ENCODE data around the gene HEMK1. TPM values are rescaled to one million over a fixed set of nuclear protein-coding genes. Genes with fewer than 3 reads are reported as not detected.

Gene HEMK1
- total and polyA plus RNA-seq, 2 donors (not counting 3 experiments of a cell fraction or from before 2014, with no cell fraction given) = 14.2 to 15.2 TPM

GRCh38 chr3:50570508-50571279 lies 1.4 kb downstream of the HEMK1 start:
- H3K27me3 ChIP-seq (ENCODE audit: control insufficient read depth in 2 of 2, insufficient read depth in 2 of 2, low read length in 2 of 2) = no peaks in the 10 kb centered on the region
- DNase-seq (ENCODE audit: low read depth, low spot score) (no peak), FAIRE-seq (no peak)
- H3K27ac ChIP-seq (ENCODE audit: insufficient read depth, low read depth, low read length) = no peak overlapping the region
- H4K20me1 ChIP-seq (replicated peaks; ENCODE audit: control insufficient read depth, extremely low read depth, insufficient read depth, low read length) = no peaks in the 10 kb centered on the region
- ChIA-PET POLR2A (interaction anchor here (1.2 kb wide), 1 partner anchor 41 kb away, joined by 3 read pairs; the partner anchor contains the start of gene CISH), CTCF (interaction anchor here (0.9 to 6.0 kb wide), 6 partner anchors 32 to 818 kb away, joined by 3 to 105 read pairs (median 6); partner anchors contain the start of genes CISH and MAPKAPK3)
- no peaks in the 10 kb centered on the region for H3K9me1 ChIP-seq (replicated peaks; ENCODE audit: control insufficient read depth, extremely low read depth, insufficient read depth, low read length)
- no peak for TF ChIP-seq CTCF (IDR thresholded peaks at IDR 0.05; ENCODE audit: extremely low read depth in 1 of 2, insufficient read depth in 1 of 2, low read depth in 1 of 2, low read length in 2 of 2)
- no peak for TF ChIP-seq JUN (IDR thresholded peaks at IDR 0.05; ENCODE audit: borderline replicate concordance, insufficient read depth, insufficient read length, low read depth)
- no peak for TF ChIP-seq MAX (IDR thresholded peaks at IDR 0.05; ENCODE audit: insufficient read depth, insufficient read length)
- no peak for TF ChIP-seq POLR2AphosphoS5 (IDR thresholded peaks at IDR 0.05; ENCODE audit: insufficient read depth, low read depth, low read length)
- no peak for TF ChIP-seq POLR2A (IDR thresholded peaks at IDR 0.05; ENCODE audit: low read depth, low read length)
- TF ChIP-seq EZH2 (IDR thresholded peaks at IDR 0.05; ENCODE audit: borderline replicate concordance, low read depth, low read length, severe bottlenecking) = no peak
- TF ChIP-seq FOS (IDR thresholded peaks at IDR 0.05; ENCODE audit: borderline replicate concordance, insufficient read depth, low read length) = no peak
- peak overlapping the region; percentile 75 for H3K4me2 ChIP-seq (ENCODE audit: insufficient read depth, low read length)
- H3K4me3 ChIP-seq (replicated peaks in 1 of 3; ENCODE audit: insufficient read depth in 1 of 3, low read depth in 1 of 3, low read length in 3 of 3) = peak overlapping the region in 1 of 3 experiments; percentile 85
- no peak overlapping the region for H2AFZ ChIP-seq (ENCODE audit: low read depth, low read length)
- no TSS peak for BruUV-seq (replicated peaks)
- H3K79me2 ChIP-seq (ENCODE audit: control insufficient read depth, insufficient read depth, low read length) = no peaks in the 10 kb centered on the region
- no peaks in the 10 kb centered on the region for H3K9me3 ChIP-seq (replicated peaks; ENCODE audit: control insufficient read depth, insufficient read depth, low read length)
- H3K4me1 ChIP-seq (ENCODE audit: control insufficient read depth, extremely low read depth, insufficient read depth, low read length) = peaks cover 10% of the 10 kb centered on the region
- intact Hi-C loops (cut with micrococcal nuclease) = no loop called here
- H3K9ac ChIP-seq (replicated peaks; ENCODE audit: extremely low read depth, insufficient read depth, low read length) = no peak overlapping the region
- dilution Hi-C loops (cut with MboI; ENCODE audit: extremely low pct_ligation_motif_present, low sequenced_read_pairs) = no loop called here
- peaks cover 0 to 2% of the 10 kb centered on the region in 2 experiments for H3K36me3 ChIP-seq (ENCODE audit: control insufficient read depth in 2 of 2, extremely low read depth in 1 of 2, insufficient read depth in 2 of 2, low read length in 2 of 2)
